ENCODE results near the gene CD9.

CD9 gene

GRCh38 chr12:6222078-6222654 lies 22.0 kb downstream of the CD9 start:
- no peak for DNase-seq

- DNase-seq, result no peak
Observed at GRCh38 chr12:6223545-6223944, 23.3 kb downstream of the CD9 start.

- DNase-seq, result peak; percentile 31 to 63
Observed at GRCh38 chr12:6224550-6224949, 24.4 kb downstream of the CD9 start.

- DNase-seq, result no peak
Observed at GRCh38 chr12:6225630-6226001, 25.4 kb downstream of the CD9 start.

GRCh38 chr12:6226002-6226678 lies 25.9 kb downstream of the CD9 start:
- DNase-seq, result no peak

GRCh38 chr12:6226679-6227051 lies 26.5 kb downstream of the CD9 start:
- DNase-seq, result no peak

GRCh38 chr12:6228535-6229223 lies 28.5 kb downstream of the CD9 start:
- no peak for DNase-seq

GRCh38 chr12:6229224-6230218 lies 29.3 kb downstream of the CD9 start:
- no peak for DNase-seq

GRCh38 chr12:6230321-6231110 lies 30.3 kb downstream of the CD9 start:
- no peak for DNase-seq

- no peak for DNase-seq
Observed at GRCh38 chr12:6231359-6232268, 31.4 kb downstream of the CD9 start.

GRCh38 chr12:6233121-6233971 lies 33.1 kb downstream of the CD9 start:
- DNase-seq, result no peak

- DNase-seq, result no peak
Observed at GRCh38 chr12:6234214-6234613, 34.0 kb downstream of the CD9 start.

- DNase-seq, result no peak
Observed at GRCh38 chr12:6234906-6235305, 34.7 kb downstream of the CD9 start.

- no peak for DNase-seq
Observed at GRCh38 chr12:6235499-6235898, 35.3 kb downstream of the CD9 start.

- no peak for DNase-seq
Observed at GRCh38 chr12:6235906-6236640, 35.9 kb downstream of the CD9 start.

- no peak for DNase-seq
Observed at GRCh38 chr12:6236641-6236940, 36.4 kb downstream of the CD9 start.

- no peak for DNase-seq
Observed at GRCh38 chr12:6237830-6238229, 37.6 kb downstream of the CD9 start.

- DNase-seq, result no peak
Observed at GRCh38 chr12:6238875-6239274, 38.7 kb downstream of the CD9 start.

GRCh38 chr12:6241495-6241894 lies 41.3 kb downstream of the CD9 start:
- no peak for DNase-seq

GRCh38 chr12:6249580-6249979 lies 49.4 kb downstream of the CD9 start:
- no peak for DNase-seq
